Aorta (tissue), 5 donors: ENCODE measurements around the gene HSDL1. TPM values are rescaled to one million over a fixed set of nuclear protein-coding genes. Genes with fewer than 3 reads are reported as not detected.

ENCODE experiments used
- ATAC-seq: fragments of 200-7000 bp; cut with Tn5 transposase; one replicate; pipeline ENCODE4 v1.9.1; 2022; ENCODE audit warnings: moderate library complexity; ENCODE audit not compliant: low FRiP score
- DNase-seq, 2 donors: peaks; one replicate each; pipeline ENCODE4 v3.0.0-alpha.2; 2020
- H3K27ac ChIP-seq, 2 donors: one replicate each; pipeline ENCODE4 v1.5.1; 2013; ENCODE audit warnings: low read length in 2 of 2, mild to moderate bottlenecking in 2 of 2, moderate library complexity in 2 of 2, control low read depth in 1 of 2, inconsistent platforms in 1 of 2, low read depth in 1 of 2
- H3K27me3 ChIP-seq, 2 donors: one replicate each; pipeline ENCODE4 v1.6.1; 2013; ENCODE audit warnings: control low read depth in 1 of 2, low read length in 1 of 2, mild to moderate bottlenecking in 1 of 2, moderate library complexity in 1 of 2; ENCODE audit not compliant: insufficient read depth in 2 of 2, control insufficient read depth in 1 of 2
- H3K36me3 ChIP-seq, 2 donors: one replicate each; pipeline ENCODE4 v1.6.1; 2013; ENCODE audit warnings: control low read depth in 1 of 2, low read length in 1 of 2, mild to moderate bottlenecking in 1 of 2; ENCODE audit not compliant: insufficient read depth in 2 of 2, control insufficient read depth in 1 of 2
- H3K4me1 ChIP-seq, 2 donors: one replicate each; pipeline ENCODE4 v1.6.1; 2013; ENCODE audit warnings: low read length in 2 of 2, control low read depth in 1 of 2, mild to moderate bottlenecking in 1 of 2, moderate library complexity in 1 of 2; ENCODE audit not compliant: insufficient read depth in 2 of 2, control insufficient read depth in 1 of 2
- H3K4me3 ChIP-seq, 2 donors: one replicate each; pipeline ENCODE4 v1.5.1; 2013; ENCODE audit warnings: low read length in 2 of 2, control low read depth in 1 of 2, mild to moderate bottlenecking in 1 of 2
- H3K9me3 ChIP-seq: one replicate; pipeline ENCODE4 v1.6.1; 2013; ENCODE audit warnings: mild to moderate bottlenecking, low read length; ENCODE audit not compliant: control insufficient read depth
- WGBS, 2 donors: extraction: QIAGEN DNeasy Blood & Tissue Kit; methylation state at CpG; one replicate each; pipeline ENCODE4 v1.1.7; 2013; 5-methylcytosine and 5-hydroxymethylcytosine counted together
- intact Hi-C, 2 donors: fragments of 100-400 bp; cut with DNase I; formaldehyde crosslinking; loops; one replicate each; pipeline versions ENCODE4 v1.14.2 to v1.15.0; 2022
- polyA plus RNA-seq, 2 donors: library from polyadenylated mRNA; stranded (reverse); fragments of 200-250 nt; gene quantifications; one replicate each; pipeline ENCODE4 v1.2.3, GENCODE V29; 2013
- total RNA-seq, 2 donors: library from RNA; stranded (reverse); fragmentation: NEBNext Ultra II Directional; extraction: Animal tissue kit (Norgen Biotek cat#: 25700); gene quantifications; one replicate each; pipeline ENCODE4 v1.2.1, GENCODE V29; 2021
- donor health status: healthy with polysubstance abuse.
- donor health status: Bipolar disorder and iron deficiency.
- donor health status: DM: no; HTN: no; CAD: no.
- donor health status: DM: no; HTN: no; CAD: no.
- donor health status: DM: yes; HTN: yes; CAD: no.

The HSDL1 gene
- total and polyA plus RNA-seq, 4 donors = 11.4 to 20.5 (median 16.8) TPM

DNA sequence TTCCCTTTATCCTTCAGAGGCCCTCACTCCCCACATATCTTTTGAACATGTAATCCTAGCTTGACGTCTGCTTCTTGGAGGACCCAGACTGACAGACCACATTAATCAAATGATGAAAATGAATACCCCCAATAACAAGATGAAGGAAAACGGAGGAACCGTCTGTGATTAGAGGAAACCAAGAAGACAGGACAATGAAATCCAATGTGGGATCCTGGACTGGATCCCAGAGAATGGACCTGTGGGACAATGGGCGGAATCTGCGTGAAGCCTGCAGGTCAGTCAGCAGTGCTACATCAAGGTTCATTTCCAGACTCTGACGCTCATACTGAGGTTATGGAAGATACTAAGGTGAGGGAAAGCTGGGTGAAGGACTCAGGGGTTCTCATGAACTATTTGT is 64.2 kb downstream of the HSDL1 start:
- Histone ChIP-seq H3K4me3 (no peak overlapping the region), H3K36me3 (peaks cover 0 to 1% of the 10 kb centered on the region in 2 donors), H3K27ac (no peak overlapping the region), H3K9me3 (no peaks in the 10 kb centered on the region), H3K27me3 (no peaks in the 10 kb centered on the region), H3K4me1 (no peaks in the 10 kb centered on the region)
- intact Hi-C loops = no loop called here
- ATAC-seq (no peak), DNase-seq (no peak)
- WGBS, 2 donors = 81 to 84% methylated on average over 6 of the region's 6 CpGs

DNA sequence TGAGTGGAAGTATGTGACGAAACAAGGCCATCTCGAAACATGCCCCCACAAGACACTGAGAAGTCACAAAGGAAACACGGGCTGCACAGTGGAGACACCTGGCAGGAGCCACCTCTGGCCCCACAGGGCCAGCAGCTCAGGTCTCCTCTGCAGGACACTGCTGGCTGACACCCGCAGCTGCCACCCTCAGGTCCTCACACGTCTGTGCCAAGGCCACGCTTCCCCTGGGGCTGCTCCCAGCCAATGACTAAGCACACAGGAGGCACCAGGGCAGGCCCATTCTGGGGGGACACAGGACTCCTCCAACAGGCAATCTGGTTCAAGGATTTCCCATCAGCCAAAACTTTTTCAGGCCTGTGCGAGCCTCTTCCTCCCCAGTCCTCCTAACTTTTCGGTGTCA is 64.6 kb downstream of the HSDL1 start:
- Histone ChIP-seq H3K36me3 (peaks cover 0 to 1% of the 10 kb centered on the region in 2 donors), H3K27me3 (no peaks in the 10 kb centered on the region), H3K9me3 (no peaks in the 10 kb centered on the region), H3K4me1 (no peaks in the 10 kb centered on the region), H3K4me3 (no peak overlapping the region), H3K27ac (no peak overlapping the region)
- DNase-seq = no peak
- intact Hi-C loops = no loop called here
- 73 to 77% methylated on average over 8 of the region's 8 CpGs for WGBS, 2 donors
- ATAC-seq = peak; percentile 39

DNA sequence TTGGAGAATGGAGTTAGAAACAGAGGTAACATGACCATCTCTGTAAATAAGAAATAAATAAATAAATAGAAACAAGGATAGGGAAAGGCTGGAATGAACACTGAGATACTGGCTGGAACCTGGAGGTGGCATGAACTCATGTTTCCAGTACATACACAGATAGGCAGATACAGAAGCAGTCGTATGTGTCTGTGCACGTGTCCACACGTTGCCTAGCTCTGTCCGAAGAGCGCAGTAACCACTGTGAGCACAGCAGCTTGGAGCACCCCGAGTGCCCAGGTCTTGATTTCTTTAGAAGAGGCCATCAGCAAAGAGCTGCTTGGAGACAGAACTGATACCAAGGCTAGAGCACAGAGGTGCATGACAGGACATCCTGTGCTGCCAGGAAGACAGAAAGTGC is 65.3 kb downstream of the HSDL1 start:
- Histone ChIP-seq H3K36me3 (peaks cover 0 to 1% of the 10 kb centered on the region in 2 donors), H3K9me3 (no peaks in the 10 kb centered on the region), H3K4me1 (no peaks in the 10 kb centered on the region), H3K27me3 (no peaks in the 10 kb centered on the region), H3K27ac (no peak overlapping the region), H3K4me3 (no peak overlapping the region)
- WGBS, 2 donors = 88 to 89% methylated on average over 6 of the region's 6 CpGs
- ATAC-seq (no peak), DNase-seq (no peak)
- intact Hi-C loops = no loop called here

- no peak for ATAC-seq
Measured at GRCh38 chr16:84075376-84075775, 69.6 kb downstream of the HSDL1 start.

DNA sequence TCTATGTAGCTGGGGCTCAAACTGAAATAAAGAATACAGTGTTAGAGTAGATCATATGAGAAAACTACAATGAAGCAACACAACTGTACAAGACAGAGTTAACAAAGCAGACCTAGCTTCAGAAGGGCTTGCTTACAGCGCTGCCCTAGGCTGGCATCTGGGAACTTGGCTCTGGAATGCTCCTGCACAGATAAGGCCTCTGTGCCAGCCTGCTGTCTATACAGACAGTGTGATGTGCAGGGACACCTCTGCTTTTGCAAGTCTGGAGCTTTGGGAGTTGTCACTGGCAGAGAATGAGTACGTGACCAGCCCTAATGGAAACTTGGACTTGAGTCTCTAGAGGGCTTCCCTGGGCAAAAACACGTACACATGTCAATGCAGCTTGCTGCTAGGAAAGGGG is 70.3 kb downstream of the HSDL1 start:
- Histone ChIP-seq H3K36me3 (peaks cover 0 to 6% of the 10 kb centered on the region in 2 donors), H3K4me1 (no peaks in the 10 kb centered on the region), H3K27ac (no peak overlapping the region), H3K9me3 (no peaks in the 10 kb centered on the region), H3K4me3 (no peak overlapping the region), H3K27me3 (no peaks in the 10 kb centered on the region)
- ATAC-seq = no peak
- WGBS, 2 donors = 63 to 67% methylated on average over 3 of the region's 3 CpGs
- DNase-seq = no peak
- intact Hi-C loops = no loop called here

More at GRCh38 chr16:84075376-84075775, 69.6 kb downstream of the HSDL1 start:
- Histone ChIP-seq H3K27ac (no peak overlapping the region), H3K4me1 (no peaks in the 10 kb centered on the region), H3K27me3 (no peaks in the 10 kb centered on the region), H3K9me3 (no peaks in the 10 kb centered on the region), H3K36me3 (peaks cover 0 to 3% of the 10 kb centered on the region in 2 donors), H3K4me3 (no peak overlapping the region)
- intact Hi-C loops = no loop called here
- WGBS, 2 donors = 88% methylated on average over 11 of the region's 11 CpGs
- DNase-seq = no peak

Other genes with a start within 250 kb of the HSDL1 start
- gene MLYCD, start 246.1 kb downstream of the HSDL1 start, total RNA-seq = 1 to 10 TPM; 8.6 to 9.2 TPM
- gene MLYCD, start 246.1 kb downstream of the HSDL1 start, polyA plus RNA-seq = 1 to 10 TPM; 1.6 to 5.0 TPM
- gene OSGIN1, start 191.9 kb downstream of the HSDL1 start, total RNA-seq = 10 to 100 TPM; 10.3 to 13.6 TPM
- 10 to 100 TPM; 10.0 to 13.7 TPM for gene OSGIN1, start 191.9 kb downstream of the HSDL1 start, polyA plus RNA-seq
- gene NECAB2, start 176.9 kb downstream of the HSDL1 start, total RNA-seq = under 1 TPM; 0.23 to 0.75 TPM
- not detected for gene NECAB2, start 176.9 kb downstream of the HSDL1 start, polyA plus RNA-seq
- gene SLC38A8, start 102.4 kb downstream of the HSDL1 start, total RNA-seq = not detected
- not detected for gene SLC38A8, start 102.4 kb downstream of the HSDL1 start, polyA plus RNA-seq
- gene MBTPS1, start 28.2 kb downstream of the HSDL1 start, total RNA-seq = 100 to 1,000 TPM in 1 of 2 donors, 10 to 100 TPM in 1; 75.0 to 108 TPM
- 10 to 100 TPM; 28.9 to 68.3 TPM for gene MBTPS1, start 28.2 kb downstream of the HSDL1 start, polyA plus RNA-seq
- under 1 TPM; 0.19 to 0.48 TPM for gene DNAAF1, start 131 bp upstream of the HSDL1 start, total RNA-seq
- gene DNAAF1, start 131 bp upstream of the HSDL1 start, polyA plus RNA-seq = 1 to 10 TPM in 1 of 2 donors, not detected in 1; 1.4 TPM
- gene TAF1C, start 41.9 kb upstream of the HSDL1 start, total RNA-seq = 10 to 100 TPM; 46.6 to 50.9 TPM
- gene TAF1C, start 41.9 kb upstream of the HSDL1 start, polyA plus RNA-seq = 10 to 100 TPM in 1 of 2 donors, 1 to 10 TPM in 1; 8.4 to 80.9 TPM
- under 1 TPM in 1 of 2 donors, not detected in 1; 0.33 TPM for gene ADAD2, start 46.0 kb upstream of the HSDL1 start, total RNA-seq
- gene ADAD2, start 46.0 kb upstream of the HSDL1 start, polyA plus RNA-seq = 1 to 10 TPM in 1 of 2 donors, not detected in 1; 1.0 TPM
- gene KCNG4, start 94.8 kb upstream of the HSDL1 start, total RNA-seq = not detected
- under 1 TPM; 0.03 to 0.13 TPM for gene KCNG4, start 94.8 kb upstream of the HSDL1 start, polyA plus RNA-seq
- 10 to 100 TPM; 11.8 to 33.5 TPM for gene WFDC1, start 149.7 kb upstream of the HSDL1 start, total RNA-seq
- gene WFDC1, start 149.7 kb upstream of the HSDL1 start, polyA plus RNA-seq = 10 to 100 TPM; 23.0 to 72.2 TPM
- under 1 TPM in 1 of 2 donors, not detected in 1; 0.49 TPM for gene ATP2C2, start 223.4 kb upstream of the HSDL1 start, total RNA-seq
- 1 to 10 TPM in 1 of 2 donors, not detected in 1; 4.3 TPM for gene ATP2C2, start 223.4 kb upstream of the HSDL1 start, polyA plus RNA-seq